Smooth muscle cell of the coronary artery (primary cell): ENCODE measurements around the gene KLHL14. TPM values are rescaled to one million over a fixed set of nuclear protein-coding genes. Genes with fewer than 3 reads are reported as not detected.

Experiments
- total RNA-seq: library from RNA; depleted of rRNA; stranded (reverse); fragments of >200 nt; gene quantifications from 2 replicates; pipeline ENCODE4 v1.2.3, GENCODE V29; 2014; ENCODE audit warnings: low replicate concordance

Gene KLHL14, protein sequence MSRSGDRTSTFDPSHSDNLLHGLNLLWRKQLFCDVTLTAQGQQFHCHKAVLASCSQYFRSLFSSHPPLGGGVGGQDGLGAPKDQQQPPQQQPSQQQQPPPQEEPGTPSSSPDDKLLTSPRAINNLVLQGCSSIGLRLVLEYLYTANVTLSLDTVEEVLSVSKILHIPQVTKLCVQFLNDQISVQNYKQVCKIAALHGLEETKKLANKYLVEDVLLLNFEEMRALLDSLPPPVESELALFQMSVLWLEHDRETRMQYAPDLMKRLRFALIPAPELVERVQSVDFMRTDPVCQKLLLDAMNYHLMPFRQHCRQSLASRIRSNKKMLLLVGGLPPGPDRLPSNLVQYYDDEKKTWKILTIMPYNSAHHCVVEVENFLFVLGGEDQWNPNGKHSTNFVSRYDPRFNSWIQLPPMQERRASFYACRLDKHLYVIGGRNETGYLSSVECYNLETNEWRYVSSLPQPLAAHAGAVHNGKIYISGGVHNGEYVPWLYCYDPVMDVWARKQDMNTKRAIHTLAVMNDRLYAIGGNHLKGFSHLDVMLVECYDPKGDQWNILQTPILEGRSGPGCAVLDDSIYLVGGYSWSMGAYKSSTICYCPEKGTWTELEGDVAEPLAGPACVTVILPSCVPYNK
- not detected in 2 replicates for total RNA-seq

DNA sequence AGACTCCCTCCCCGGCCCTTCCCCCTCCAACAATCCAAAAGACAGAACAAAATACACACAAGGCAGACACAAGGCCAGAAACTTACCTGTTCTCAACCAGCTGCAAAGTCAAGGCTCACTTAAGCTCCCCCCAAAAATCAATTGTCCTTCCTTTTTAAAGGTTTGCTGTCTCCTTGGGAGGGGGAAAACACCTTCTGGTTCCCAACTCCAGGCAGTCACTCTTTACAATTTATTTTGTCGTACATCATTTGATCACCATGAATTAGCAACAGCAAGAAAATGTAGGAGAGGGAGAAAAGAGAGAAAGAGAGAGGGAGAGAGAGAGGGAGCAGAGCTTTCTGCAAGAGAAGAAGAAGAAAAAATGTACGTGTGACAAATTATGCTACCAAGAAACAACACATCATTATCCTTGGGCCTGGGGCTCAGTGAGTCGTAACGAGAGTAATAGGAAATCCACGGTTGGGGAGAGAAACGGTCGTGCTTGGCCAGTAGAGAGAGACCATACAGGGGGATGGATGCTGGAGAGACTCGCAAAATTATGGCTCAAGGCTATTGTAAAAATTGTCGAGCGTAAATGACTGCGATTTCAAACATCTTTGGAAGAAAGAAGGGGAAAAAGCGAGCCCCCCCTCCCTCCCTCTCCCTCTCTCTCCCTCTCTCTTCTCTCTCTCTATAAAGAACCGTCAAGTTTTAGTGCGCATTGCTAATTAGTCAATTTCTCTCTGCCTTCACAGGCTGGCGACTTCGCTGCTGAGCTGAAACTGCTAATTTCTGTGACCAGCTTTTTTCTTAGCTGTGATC is at the start of gene KLHL14:
Gene KLHL14, minus strand, starts transcription at position 443 of the 801 bp plus-strand sequence. CDS start 2,432 bp downstream, outside the sequence.

